K562 (cell line): ENCODE results near the gene MACROD2. TPM values are rescaled to one million over a fixed set of nuclear protein-coding genes. Genes with fewer than 3 reads are reported as not detected.

Source experiments
- ATAC-seq: fragments of 200-7000 bp; cut with Tn5 transposase; 3 replicates; pipeline ENCODE4 v1.9.1; 2020; ENCODE audit warnings: moderate library complexity
- BruUV-seq: library from RNA; stranded (reverse); fragments of 400-500 nt; replicated peaks from 2 replicates; lab custom pipeline; 2021; lab: Mats Ljungman, UMichigan
- CTCF ChIA-PET: fragments of 300-600 bp; formaldehyde crosslinking; extraction: SDS; loops from one replicate; lab custom pipeline; 2021; ENCODE audit warnings: low intra/inter-chr PET ratio; lab: Yijun Ruan, JAX
- POLR2A ChIA-PET: fragments of 300-600, 350-650 bp; sonication (Branson Sonifier 250); formaldehyde crosslinking; extraction: SDS; loops from one replicate; lab custom pipeline; 2021; ENCODE audit warnings: antibody characterized with exemption, inconsistent platforms; lab: Yijun Ruan, JAX
- DNase-seq, 4 experiments: peaks; one replicate each; pipeline versions ENCODE4 v3.0.0 to v3.0.0-alpha.2; 2011 to 2018; ENCODE audit warnings: low spot score in 3 of 4, mixed read lengths in 3 of 4; ENCODE audit errors: extremely low read depth in 1 of 4
- FAIRE-seq: peaks from 2 replicates; lab custom pipeline; 2011; peaks lifted over from hg19 to GRCh38; lab: Jason Lieb, UNC
- H2AFZ ChIP-seq: 2 replicates; pipeline ENCODE4 v1.6.0; 2011; ENCODE audit warnings: low read depth, low read length, control low read depth, inconsistent platforms
- H3K27ac ChIP-seq: fragments of 200-600 bp; 3 replicates; pipeline ENCODE4 v1.8.0; 2011; ENCODE audit warnings: low read depth, mild to moderate bottlenecking, control low read depth, inconsistent platforms, low read length, moderate library complexity, mixed read lengths; ENCODE audit errors: extremely low read depth
- H3K27me3 ChIP-seq, 2 experiments: fragments of 300-600 bp in 1 of 2; 2 replicates in 1 of 2; 3 replicates in 1 of 2; pipeline versions ENCODE4 v1.6.0 to v1.8.0; 2011; ENCODE audit warnings: inconsistent platforms in 2 of 2, low read length in 2 of 2, mild to moderate bottlenecking in 1 of 2, mixed read lengths in 1 of 2, moderate library complexity in 1 of 2; ENCODE audit not compliant: control insufficient read depth in 2 of 2, insufficient read depth in 2 of 2
- H3K36me3 ChIP-seq: fragments of 300-600 bp; 3 replicates; pipeline ENCODE4 v1.8.0; 2011; ENCODE audit warnings: mild to moderate bottlenecking, low read length, inconsistent platforms; ENCODE audit not compliant: control insufficient read depth, insufficient read depth
- H3K4me1 ChIP-seq, 2 experiments: fragments of 200-600 bp in 1 of 2; replicated peaks in 1 of 2; 2 replicates in 1 of 2; 3 replicates in 1 of 2; pipeline versions ENCODE4 v1.5.1 to v1.8.0; 2011; ENCODE audit warnings: inconsistent platforms in 2 of 2, low read length in 2 of 2, mild to moderate bottlenecking in 1 of 2, mixed read lengths in 1 of 2, moderate library complexity in 1 of 2; ENCODE audit not compliant: control insufficient read depth in 2 of 2, insufficient read depth in 2 of 2
- H3K4me2 ChIP-seq: 2 replicates; pipeline ENCODE4 v1.6.1; 2011; ENCODE audit warnings: low read length, control low read depth, inconsistent platforms, mixed read lengths; ENCODE audit not compliant: insufficient read depth
- H3K4me3 ChIP-seq: fragments of 200-600 bp; sonication (generic), shearing (Covaris generic); 2 replicates; pipeline ENCODE4 v1.5.1; 2016; ENCODE audit warnings: control low read depth, inconsistent platforms
- H3K79me2 ChIP-seq: fragments of 200-600 bp; 3 replicates; pipeline ENCODE4 v1.8.0; 2011; ENCODE audit warnings: low read length, inconsistent platforms; ENCODE audit not compliant: control insufficient read depth, insufficient read depth
- H3K9ac ChIP-seq, 2 experiments: 2 replicates each; pipeline versions ENCODE4 v1.6.0 to v1.6.1; 2011; ENCODE audit warnings: low read depth in 2 of 2, low read length in 2 of 2, control low read depth in 1 of 2, inconsistent platforms in 1 of 2, mild to moderate bottlenecking in 1 of 2, mixed read lengths in 1 of 2; ENCODE audit not compliant: insufficient read depth in 1 of 2
- H3K9me1 ChIP-seq: one replicate; pipeline ENCODE4 v1.6.0; 2011; ENCODE audit warnings: inconsistent platforms, mild to moderate bottlenecking, low read length, moderate library complexity; ENCODE audit not compliant: control insufficient read depth, insufficient read depth
- H3K9me3 ChIP-seq: replicated peaks from 2 replicates; pipeline ENCODE4 v1.5.1; 2011; ENCODE audit warnings: low read depth, low read length, inconsistent platforms; ENCODE audit not compliant: control insufficient read depth, insufficient read depth
- H4K20me1 ChIP-seq: replicated peaks from 2 replicates; pipeline ENCODE4 v1.6.1; 2011; ENCODE audit warnings: low read length, inconsistent platforms, mixed read lengths; ENCODE audit not compliant: control insufficient read depth, insufficient read depth
- MBD1 ChIP-seq: fragments of 250-450 bp; sonication (Bioruptor Pico); IDR thresholded peaks from 2 replicates; pipeline ENCODE4 v1.8.0; 2022; ENCODE audit warnings: inconsistent platforms
- TFE3 ChIP-seq: fragments of 450-650 bp; formaldehyde crosslinking; IDR thresholded peaks from 2 replicates; pipeline ENCODE4 v1.4.0; 2020; ENCODE audit warnings: mild to moderate bottlenecking, mixed read lengths
- ZBTB1 ChIP-seq: sonication (generic); formaldehyde crosslinking; IDR thresholded peaks from 2 replicates; pipeline ENCODE4 v1.8.1; 2023; ENCODE audit warnings: missing genetic modification reagents, low read depth, mild to moderate bottlenecking, borderline replicate concordance
- ZNF695 ChIP-seq: fragments of 450-650 bp; formaldehyde crosslinking; IDR thresholded peaks from 2 replicates; pipeline ENCODE4 v1.4.0; 2020; ENCODE audit warnings: mild to moderate bottlenecking, moderate library complexity
- WGBS: fragments of 100-300 bp; shearing (Covaris generic); methylation state at CpG from one replicate; pipeline ENCODE4 v1.1.6; 2016; ENCODE audit warnings: low coverage, mixed read lengths; ENCODE audit not compliant: insufficient coverage; ENCODE audit errors: missing lambda C conversion rate; 5-methylcytosine and 5-hydroxymethylcytosine counted together
- in situ Hi-C: fragments of 300-500 bp; cut with MboI; formaldehyde crosslinking; loops from 4 replicates; pipeline ENCODE4 v1.15.0; 2018; ENCODE audit warnings: inconsistent platforms, mixed read lengths
- intact Hi-C: fragments of 100-400 bp; cut with micrococcal nuclease; formaldehyde crosslinking; loops from 2 replicates; pipeline ENCODE4 v1.14.2; 2022
- polyA plus RNA-seq, 8 experiments: library from polyadenylated mRNA; depleted of rRNA in 4 of 8; stranded (reverse) in 5 of 8; unstranded in 3 of 8; fragments of >200 nt; fragmentation: Nextera tagmentation in 2 of 8; fragmentation: Illumina TruSeq in 1 of 8; extraction: Ambion mirVana in 2 of 8; extraction: Trizol in 1 of 8; gene quantifications; 2 replicates each; pipeline versions ENCODE4 v1.2.1 to v1.2.3, GENCODE V29; 2011 to 2014; ENCODE audit warnings: inconsistent platforms in 1 of 8, missing spikeins in 1 of 8
- total RNA-seq, 7 experiments: library from RNA; depleted of rRNA in 6 of 7; stranded (reverse); fragments of >200 nt in 6 of 7; fragmentation: Illumina TruSeq in 2 of 7; extraction: Trizol in 2 of 7; gene quantifications; 2 replicates each; pipeline versions ENCODE4 v1.2.1 to v1.2.3, GENCODE V29; 2011 to 2021; ENCODE audit warnings: low replicate concordance in 1 of 7
- TF ChIP-seq, protein P1 (sequence below): sonication (generic); formaldehyde crosslinking; IDR thresholded peaks from 2 replicates; pipeline ENCODE4 v1.8.0; 2023; ENCODE audit warnings: mild to moderate bottlenecking, missing genetic modification reagents

Gene MACROD2
- total and polyA plus RNA-seq, 9 of the 15 experiments (the other 6 are each of a cell fraction or from before 2014, with no cell fraction given), result not detected

GRCh38 chr20:15327123-15327522 lies 1331.8 kb downstream of the MACROD2 start:
- Histone ChIP-seq H3K9me1 (no peaks in the 10 kb centered on the region), H3K4me1 (no peaks in the 10 kb centered on the region), H3K9me3 (no peaks in the 10 kb centered on the region), H3K79me2 (no peaks in the 10 kb centered on the region), H3K27me3 (no peaks in the 10 kb centered on the region), H4K20me1 (no peaks in the 10 kb centered on the region), H3K9ac (no peak overlapping the region), H3K4me2 (no peak overlapping the region), H2AFZ (no peak overlapping the region), H3K4me3 (no peak overlapping the region), H3K27ac (no peak overlapping the region), H3K36me3 (no peaks in the 10 kb centered on the region)
- ChIA-PET POLR2A (no interaction called here), CTCF (no interaction called here)
- FAIRE-seq, result no peak
- TF ChIP-seq ZNF695 (no peak), TFE3 (CRISPR knock-in tag) (peak; percentile 74)
- 0% methylated on average over 3 of the region's 4 CpGs for WGBS
- in situ Hi-C loops, result no loop called here
- no peak for DNase-seq
- ATAC-seq, result no peak
- BruUV-seq, result no TSS peak
- intact Hi-C loops, result no loop called here

DNA sequence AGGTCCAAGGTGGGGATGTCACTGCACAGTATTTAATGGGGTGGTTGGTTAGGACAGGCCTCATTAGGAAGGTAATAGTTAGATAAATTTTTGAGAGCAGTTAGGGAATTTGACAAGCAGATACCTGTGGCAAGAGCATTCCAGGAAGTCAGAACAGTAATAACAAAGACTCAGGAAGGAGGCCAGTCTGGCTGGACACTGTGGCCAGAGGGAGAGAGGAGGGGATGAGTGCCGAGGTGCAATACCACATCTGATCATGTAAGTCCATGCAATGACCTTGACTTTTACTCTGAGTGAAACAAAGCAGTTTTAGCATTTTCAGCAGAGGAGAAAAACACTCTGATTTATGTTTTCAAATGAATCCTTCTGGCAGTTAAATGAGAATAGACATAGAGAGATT lies 1332.8 kb downstream of the MACROD2 start:
- H3K4me2 ChIP-seq, result no peak overlapping the region
- no peak for FAIRE-seq
- no peak overlapping the region for H3K4me3 ChIP-seq
- in situ Hi-C loops (no loop called here), intact Hi-C loops (no loop called here)
- no peaks in the 10 kb centered on the region for H3K27me3 ChIP-seq
- H3K4me1 ChIP-seq, result no peaks in the 10 kb centered on the region
- BruUV-seq, result no TSS peak
- H4K20me1 ChIP-seq, result no peaks in the 10 kb centered on the region
- no peak overlapping the region for H3K9ac ChIP-seq
- ChIA-PET CTCF (no interaction called here), POLR2A (no interaction called here)
- no peaks in the 10 kb centered on the region for H3K36me3 ChIP-seq
- no peak overlapping the region for H2AFZ ChIP-seq
- no peak overlapping the region for H3K27ac ChIP-seq
- H3K9me1 ChIP-seq, result no peaks in the 10 kb centered on the region
- no peaks in the 10 kb centered on the region for H3K79me2 ChIP-seq
- no peak for ATAC-seq
- no CpG with 5 or more reads among the region's 1 CpG for WGBS
- no peaks in the 10 kb centered on the region for H3K9me3 ChIP-seq
- DNase-seq, result no peak
- TF ChIP-seq, protein P1, sequence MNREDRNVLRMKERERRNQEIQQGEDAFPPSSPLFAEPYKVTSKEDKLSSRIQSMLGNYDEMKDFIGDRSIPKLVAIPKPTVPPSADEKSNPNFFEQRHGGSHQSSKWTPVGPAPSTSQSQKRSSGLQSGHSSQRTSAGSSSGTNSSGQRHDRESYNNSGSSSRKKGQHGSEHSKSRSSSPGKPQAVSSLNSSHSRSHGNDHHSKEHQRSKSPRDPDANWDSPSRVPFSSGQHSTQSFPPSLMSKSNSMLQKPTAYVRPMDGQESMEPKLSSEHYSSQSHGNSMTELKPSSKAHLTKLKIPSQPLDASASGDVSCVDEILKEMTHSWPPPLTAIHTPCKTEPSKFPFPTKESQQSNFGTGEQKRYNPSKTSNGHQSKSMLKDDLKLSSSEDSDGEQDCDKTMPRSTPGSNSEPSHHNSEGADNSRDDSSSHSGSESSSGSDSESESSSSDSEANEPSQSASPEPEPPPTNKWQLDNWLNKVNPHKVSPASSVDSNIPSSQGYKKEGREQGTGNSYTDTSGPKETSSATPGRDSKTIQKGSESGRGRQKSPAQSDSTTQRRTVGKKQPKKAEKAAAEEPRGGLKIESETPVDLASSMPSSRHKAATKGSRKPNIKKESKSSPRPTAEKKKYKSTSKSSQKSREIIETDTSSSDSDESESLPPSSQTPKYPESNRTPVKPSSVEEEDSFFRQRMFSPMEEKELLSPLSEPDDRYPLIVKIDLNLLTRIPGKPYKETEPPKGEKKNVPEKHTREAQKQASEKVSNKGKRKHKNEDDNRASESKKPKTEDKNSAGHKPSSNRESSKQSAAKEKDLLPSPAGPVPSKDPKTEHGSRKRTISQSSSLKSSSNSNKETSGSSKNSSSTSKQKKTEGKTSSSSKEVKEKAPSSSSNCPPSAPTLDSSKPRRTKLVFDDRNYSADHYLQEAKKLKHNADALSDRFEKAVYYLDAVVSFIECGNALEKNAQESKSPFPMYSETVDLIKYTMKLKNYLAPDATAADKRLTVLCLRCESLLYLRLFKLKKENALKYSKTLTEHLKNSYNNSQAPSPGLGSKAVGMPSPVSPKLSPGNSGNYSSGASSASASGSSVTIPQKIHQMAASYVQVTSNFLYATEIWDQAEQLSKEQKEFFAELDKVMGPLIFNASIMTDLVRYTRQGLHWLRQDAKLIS (CRISPR knock-in tag), result no peak
- TF ChIP-seq MBD1 (CRISPR knock-in tag) (no peak), ZBTB1 (CRISPR knock-in tag) (no peak)
